HG03025 (cell line): ENCODE measurements around the gene FAM120AOS.

Experiments
- ATAC-seq: cut with Tn5 transposase; IDR thresholded peaks from one replicate; pipeline ENCODE4 v1.9.1; 2021; ENCODE audit warnings: mild to moderate bottlenecking, moderate library complexity; ENCODE audit not compliant: unreplicated experiment, low FRiP score

Gene FAM120AOS

GRCh38 chr9:93453047-93453914 lies at the start of gene FAM120AOS:
Gene FAM120AOS, minus strand, starts transcription at chr9:93453581. Its CDS starts 872 bp downstream, at chr9:93452709.
- ATAC-seq: peak; percentile 58

GRCh38 chr9:93501406-93501805 lies 48.0 kb upstream of the FAM120AOS start:
- no peak for ATAC-seq

GRCh38 chr9:93500571-93501298 lies 47.4 kb upstream of the FAM120AOS start:
- no peak for ATAC-seq

GRCh38 chr9:93496285-93496684 lies 42.9 kb upstream of the FAM120AOS start:
- no peak for ATAC-seq

- ATAC-seq: no peak
These were observed 40.6 kb upstream of the FAM120AOS start for GRCh38 chr9:93493949-93494348.

- ATAC-seq: no peak
These were observed 38.9 kb upstream of the FAM120AOS start for GRCh38 chr9:93492327-93492726.

- ATAC-seq: no peak
These were observed 38.3 kb upstream of the FAM120AOS start for GRCh38 chr9:93491593-93492232.

GRCh38 chr9:93488244-93488643 lies 34.9 kb upstream of the FAM120AOS start:
- ATAC-seq: no peak

- no peak for ATAC-seq
These were observed 32.9 kb upstream of the FAM120AOS start for GRCh38 chr9:93486268-93486667.

- ATAC-seq: no peak
These were observed 30.1 kb upstream of the FAM120AOS start for GRCh38 chr9:93483497-93483896.

GRCh38 chr9:93480728-93481324 lies 27.4 kb upstream of the FAM120AOS start:
- ATAC-seq: no peak

- ATAC-seq: no peak
These were observed 26.9 kb upstream of the FAM120AOS start for GRCh38 chr9:93480262-93480661.

- no peak for ATAC-seq
These were observed 26.3 kb upstream of the FAM120AOS start for GRCh38 chr9:93479726-93480125.

GRCh38 chr9:93477397-93477796 lies 24.0 kb upstream of the FAM120AOS start:
- ATAC-seq: no peak

- ATAC-seq: no peak
These were observed 23.5 kb upstream of the FAM120AOS start for GRCh38 chr9:93476924-93477323.

- no peak for ATAC-seq
These were observed 22.5 kb upstream of the FAM120AOS start for GRCh38 chr9:93475856-93476255.

- ATAC-seq: no peak
These were observed 21.7 kb upstream of the FAM120AOS start for GRCh38 chr9:93475108-93475507.

- no peak for ATAC-seq
These were observed 20.0 kb upstream of the FAM120AOS start for GRCh38 chr9:93473411-93473810.

GRCh38 chr9:93471124-93471523 lies 17.7 kb upstream of the FAM120AOS start:
- ATAC-seq: no peak

- ATAC-seq: no peak
These were observed 17.0 kb upstream of the FAM120AOS start for GRCh38 chr9:93470391-93470790.
